Measurements from ENCODE around the gene RNASE1.
"Not testable (repeated sequence)": the region's sequence is repeated elsewhere in the genome, so short reads cannot be mapped to it uniquely, and the experiment has no call there.

The RNASE1 gene

DNA sequence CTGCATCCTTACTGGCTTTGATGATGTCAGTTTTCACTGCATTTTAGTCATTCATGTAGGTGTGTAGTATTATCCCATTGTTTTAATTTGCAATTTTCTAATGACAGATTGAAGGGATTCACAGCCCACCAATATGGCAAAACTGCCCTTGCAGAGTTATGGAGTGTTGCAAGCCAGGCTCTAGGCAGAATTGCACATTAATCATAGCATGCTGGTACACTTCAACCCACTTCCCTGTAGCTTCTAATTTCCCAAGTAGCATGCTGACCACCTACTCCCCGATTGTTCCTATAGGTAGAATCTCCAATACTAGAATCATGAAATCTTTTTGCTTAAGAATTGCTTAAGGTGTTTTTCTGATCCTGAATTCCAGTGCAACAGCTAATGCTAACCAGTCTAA is 26.7 kb downstream of the RNASE1 start:
- Histone ChIP-seq H3K4me1 (ENCODE audit: control insufficient read depth, insufficient read depth, low read length, poor library complexity, severe bottlenecking) (peaks cover 4% of the 10 kb centered on the region), H3K27me3 (replicated peaks; ENCODE audit: control insufficient read depth, insufficient read depth, low read length, poor library complexity, severe bottlenecking) (no peaks in the 10 kb centered on the region), H3K9me3 (ENCODE audit: control insufficient read depth, low read length) (no peaks in the 10 kb centered on the region), H3K36me3 (ENCODE audit: control insufficient read depth, insufficient read depth, low read length) (no peaks in the 10 kb centered on the region), H3K27ac (ENCODE audit: insufficient read depth, low read length, poor library complexity, severe bottlenecking) (no peak overlapping the region), H3K4me3 (ENCODE audit: insufficient read depth, low read depth, low read length, poor library complexity, severe bottlenecking) (no peak overlapping the region)
- no peak for DNase-seq

DNA sequence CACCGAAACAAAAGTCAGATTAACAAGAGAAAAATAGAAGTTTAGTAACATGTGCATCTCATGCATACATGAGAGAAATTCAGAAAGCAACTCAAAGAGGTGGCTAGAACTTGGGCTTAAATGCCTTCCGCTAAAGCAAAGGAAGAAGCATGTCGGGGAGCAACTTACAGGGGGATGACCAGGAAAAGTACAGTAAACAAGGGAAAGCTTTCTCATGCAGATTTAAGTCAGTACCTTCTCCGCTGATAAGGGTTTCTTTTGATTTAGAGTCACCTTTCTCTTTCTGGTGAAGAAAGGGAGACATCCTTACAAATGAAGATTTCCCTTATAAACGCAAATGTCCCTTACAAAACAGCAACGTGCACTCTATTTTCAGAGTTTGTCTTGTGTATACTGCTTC is 27.6 kb downstream of the RNASE1 start:
- Histone ChIP-seq H3K27ac (ENCODE audit: insufficient read depth, low read length, poor library complexity, severe bottlenecking) (no peak overlapping the region), H3K9me3 (ENCODE audit: control insufficient read depth, low read length) (no peaks in the 10 kb centered on the region), H3K27me3 (replicated peaks; ENCODE audit: control insufficient read depth, insufficient read depth, low read length, poor library complexity, severe bottlenecking) (no peaks in the 10 kb centered on the region), H3K4me1 (ENCODE audit: control insufficient read depth, insufficient read depth, low read length, poor library complexity, severe bottlenecking) (no peaks in the 10 kb centered on the region), H3K4me3 (ENCODE audit: insufficient read depth, low read depth, low read length, poor library complexity, severe bottlenecking) (no peak overlapping the region), H3K36me3 (ENCODE audit: control insufficient read depth, insufficient read depth, low read length) (no peaks in the 10 kb centered on the region)
- DNase-seq, result no peak

- Histone ChIP-seq H3K27me3 (replicated peaks; ENCODE audit: control insufficient read depth, insufficient read depth, low read length, poor library complexity, severe bottlenecking) (no peaks in the 10 kb centered on the region), H3K4me3 (ENCODE audit: insufficient read depth, low read depth, low read length, poor library complexity, severe bottlenecking) (no peak overlapping the region), H3K36me3 (ENCODE audit: control insufficient read depth, insufficient read depth, low read length) (no peaks in the 10 kb centered on the region), H3K27ac (ENCODE audit: insufficient read depth, low read length, poor library complexity, severe bottlenecking) (no peak overlapping the region), H3K4me1 (ENCODE audit: control insufficient read depth, insufficient read depth, low read length, poor library complexity, severe bottlenecking) (no peaks in the 10 kb centered on the region), H3K9me3 (ENCODE audit: control insufficient read depth, low read length) (no peaks in the 10 kb centered on the region)
- DNase-seq, result no peak
Measured at GRCh38 chr14:20774258-20774824, 28.3 kb downstream of the RNASE1 start.

GRCh38 chr14:20772650-20773049 is 30.0 kb downstream of the RNASE1 start:
- Histone ChIP-seq H3K36me3 (ENCODE audit: control insufficient read depth, insufficient read depth, low read length) (no peaks in the 10 kb centered on the region), H3K27ac (ENCODE audit: insufficient read depth, low read length, poor library complexity, severe bottlenecking) (no peak overlapping the region)

GRCh38 chr14:20769421-20769820 is 33.2 kb downstream of the RNASE1 start:
- no peak overlapping the region for H3K27ac ChIP-seq (ENCODE audit: insufficient read depth, low read length, poor library complexity, severe bottlenecking)
- H3K4me3 ChIP-seq (ENCODE audit: insufficient read depth, low read depth, low read length, poor library complexity, severe bottlenecking), result no peak overlapping the region
- no peaks in the 10 kb centered on the region for H3K9me3 ChIP-seq (ENCODE audit: control insufficient read depth, low read length)
- H3K4me1 ChIP-seq (ENCODE audit: control insufficient read depth, insufficient read depth, low read length, poor library complexity, severe bottlenecking), result no peaks in the 10 kb centered on the region
- no peaks in the 10 kb centered on the region for H3K27me3 ChIP-seq (replicated peaks; ENCODE audit: control insufficient read depth, insufficient read depth, low read length, poor library complexity, severe bottlenecking)
- DNase-seq, result no peak
- H3K36me3 ChIP-seq (ENCODE audit: control insufficient read depth, insufficient read depth, low read length), result no peaks in the 10 kb centered on the region

More at GRCh38 chr14:20772650-20773049, 30.0 kb downstream of the RNASE1 start:
- Histone ChIP-seq H3K9me3 (ENCODE audit: control insufficient read depth, low read length) (no peaks in the 10 kb centered on the region), H3K4me1 (ENCODE audit: control insufficient read depth, insufficient read depth, low read length, poor library complexity, severe bottlenecking) (no peaks in the 10 kb centered on the region), H3K4me3 (ENCODE audit: insufficient read depth, low read depth, low read length, poor library complexity, severe bottlenecking) (no peak overlapping the region), H3K27me3 (replicated peaks; ENCODE audit: control insufficient read depth, insufficient read depth, low read length, poor library complexity, severe bottlenecking) (no peaks in the 10 kb centered on the region)
- DNase-seq, result no peak

DNA sequence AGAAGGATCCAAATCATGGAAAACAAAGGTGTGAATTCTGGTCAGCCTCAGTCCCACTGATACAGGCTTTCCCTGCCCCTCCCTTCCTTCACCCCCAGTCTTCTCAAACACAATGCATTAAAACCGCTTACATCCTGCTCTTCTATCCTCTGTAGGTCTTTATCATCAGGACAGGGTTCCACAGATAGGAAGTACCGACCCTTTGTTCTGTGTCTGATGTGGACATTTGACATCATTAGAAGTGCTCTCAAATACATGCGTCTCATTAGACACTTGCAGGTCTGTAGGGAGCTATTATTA is 34.1 kb downstream of the RNASE1 start:
- Histone ChIP-seq H3K27ac (ENCODE audit: insufficient read depth, low read length, poor library complexity, severe bottlenecking) (no peak overlapping the region), H3K36me3 (ENCODE audit: control insufficient read depth, insufficient read depth, low read length) (no peaks in the 10 kb centered on the region), H3K9me3 (ENCODE audit: control insufficient read depth, low read length) (no peaks in the 10 kb centered on the region), H3K27me3 (replicated peaks; ENCODE audit: control insufficient read depth, insufficient read depth, low read length, poor library complexity, severe bottlenecking) (no peaks in the 10 kb centered on the region), H3K4me1 (ENCODE audit: control insufficient read depth, insufficient read depth, low read length, poor library complexity, severe bottlenecking) (no peaks in the 10 kb centered on the region), H3K4me3 (ENCODE audit: insufficient read depth, low read depth, low read length, poor library complexity, severe bottlenecking) (no peak overlapping the region)
- no peak for DNase-seq

- Histone ChIP-seq H3K4me3 (ENCODE audit: insufficient read depth, low read depth, low read length, poor library complexity, severe bottlenecking) (no peak overlapping the region), H3K27ac (ENCODE audit: insufficient read depth, low read length, poor library complexity, severe bottlenecking) (no peak overlapping the region), H3K27me3 (replicated peaks; ENCODE audit: control insufficient read depth, insufficient read depth, low read length, poor library complexity, severe bottlenecking) (no peaks in the 10 kb centered on the region), H3K4me1 (ENCODE audit: control insufficient read depth, insufficient read depth, low read length, poor library complexity, severe bottlenecking) (no peaks in the 10 kb centered on the region), H3K9me3 (ENCODE audit: control insufficient read depth, low read length) (no peaks in the 10 kb centered on the region), H3K36me3 (ENCODE audit: control insufficient read depth, insufficient read depth, low read length) (no peaks in the 10 kb centered on the region)
- no peak for DNase-seq
Measured at GRCh38 chr14:20760950-20761349, 41.7 kb downstream of the RNASE1 start.

DNA sequence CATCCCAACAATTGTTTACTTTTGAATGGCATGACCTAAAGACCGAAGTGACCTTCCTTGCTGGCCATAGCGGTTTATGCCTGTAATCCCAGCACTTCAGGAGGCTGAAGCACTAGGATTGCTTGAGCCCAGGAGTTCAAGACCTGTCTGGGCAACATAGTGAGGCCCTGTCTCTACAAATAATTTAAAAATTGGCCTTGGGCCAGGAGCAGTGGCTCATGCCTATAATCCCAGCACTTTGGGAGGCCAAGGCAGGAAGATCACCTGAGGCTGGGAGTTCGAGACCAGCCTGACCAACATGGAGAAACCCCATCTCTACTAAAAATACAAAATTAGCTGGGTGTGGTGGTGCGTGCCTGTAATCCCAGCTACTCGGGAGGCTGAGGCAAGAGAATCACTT is 43.2 kb downstream of the RNASE1 start:
- not testable (repeated sequence) for H3K27me3 ChIP-seq (replicated peaks; ENCODE audit: control insufficient read depth, insufficient read depth, low read length, poor library complexity, severe bottlenecking); H3K4me1 ChIP-seq (ENCODE audit: control insufficient read depth, insufficient read depth, low read length, poor library complexity, severe bottlenecking); H3K36me3 ChIP-seq (ENCODE audit: control insufficient read depth, insufficient read depth, low read length); H3K4me3 ChIP-seq (ENCODE audit: insufficient read depth, low read depth, low read length, poor library complexity, severe bottlenecking); DNase-seq; H3K9me3 ChIP-seq (ENCODE audit: control insufficient read depth, low read length); H3K27ac ChIP-seq (ENCODE audit: insufficient read depth, low read length, poor library complexity, severe bottlenecking)

DNA sequence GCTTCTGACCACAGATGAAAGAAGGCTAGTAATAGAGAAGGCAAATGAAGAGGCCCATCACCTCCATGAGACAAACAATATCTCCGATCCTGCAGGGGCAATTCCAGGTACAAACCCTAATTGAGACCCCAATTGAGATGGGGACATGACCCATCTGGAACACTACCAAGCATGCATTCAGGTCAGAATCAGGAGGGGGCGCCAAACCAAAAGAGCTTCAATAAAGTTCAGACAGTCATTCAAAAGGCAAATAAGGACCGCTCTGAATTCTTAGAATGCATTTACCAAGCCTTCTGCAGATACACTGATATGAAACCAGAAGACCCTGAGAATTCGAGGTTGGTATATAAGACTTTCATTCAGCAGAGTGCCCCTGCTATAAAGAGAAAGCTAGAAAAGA is 44.7 kb downstream of the RNASE1 start:
- no peaks in the 10 kb centered on the region for H3K9me3 ChIP-seq (ENCODE audit: control insufficient read depth, low read length)
- no peaks in the 10 kb centered on the region for H3K27me3 ChIP-seq (replicated peaks; ENCODE audit: control insufficient read depth, insufficient read depth, low read length, poor library complexity, severe bottlenecking)
- no peak overlapping the region for H3K4me3 ChIP-seq (ENCODE audit: insufficient read depth, low read depth, low read length, poor library complexity, severe bottlenecking)
- H3K27ac ChIP-seq (ENCODE audit: insufficient read depth, low read length, poor library complexity, severe bottlenecking), result no peak overlapping the region
- H3K36me3 ChIP-seq (ENCODE audit: control insufficient read depth, insufficient read depth, low read length), result no peaks in the 10 kb centered on the region
- no peaks in the 10 kb centered on the region for H3K4me1 ChIP-seq (ENCODE audit: control insufficient read depth, insufficient read depth, low read length, poor library complexity, severe bottlenecking)
- peak in 1 of 3 donors; percentile 8 for DNase-seq

DNA sequence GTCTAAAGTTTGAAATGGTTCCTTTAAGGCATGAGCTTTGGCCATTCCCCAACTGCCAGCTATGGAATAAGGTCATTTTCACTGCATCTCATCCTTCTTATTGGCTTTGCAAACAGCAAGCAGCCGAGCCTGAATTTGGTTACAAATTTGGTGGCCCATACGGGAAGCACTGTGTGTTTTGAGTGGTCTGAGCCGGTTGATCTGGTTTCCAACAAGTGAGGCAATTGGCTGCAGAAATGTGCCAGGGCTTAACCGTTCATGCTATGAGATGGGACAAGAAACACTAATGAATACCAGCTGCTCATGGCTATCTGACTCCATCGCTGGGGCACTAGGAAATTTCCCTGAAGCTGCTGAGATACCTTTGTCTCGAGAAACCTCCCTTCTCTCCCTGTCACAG is 47.6 kb downstream of the RNASE1 start:
- no peak overlapping the region for H3K4me3 ChIP-seq (ENCODE audit: insufficient read depth, low read depth, low read length, poor library complexity, severe bottlenecking)
- no peaks in the 10 kb centered on the region for H3K36me3 ChIP-seq (ENCODE audit: control insufficient read depth, insufficient read depth, low read length)
- no peak for DNase-seq
- no peaks in the 10 kb centered on the region for H3K4me1 ChIP-seq (ENCODE audit: control insufficient read depth, insufficient read depth, low read length, poor library complexity, severe bottlenecking)
- H3K9me3 ChIP-seq (ENCODE audit: control insufficient read depth, low read length), result peaks cover 8% of the 10 kb centered on the region
- no peaks in the 10 kb centered on the region for H3K27me3 ChIP-seq (replicated peaks; ENCODE audit: control insufficient read depth, insufficient read depth, low read length, poor library complexity, severe bottlenecking)
- no peak overlapping the region for H3K27ac ChIP-seq (ENCODE audit: insufficient read depth, low read length, poor library complexity, severe bottlenecking)

DNA sequence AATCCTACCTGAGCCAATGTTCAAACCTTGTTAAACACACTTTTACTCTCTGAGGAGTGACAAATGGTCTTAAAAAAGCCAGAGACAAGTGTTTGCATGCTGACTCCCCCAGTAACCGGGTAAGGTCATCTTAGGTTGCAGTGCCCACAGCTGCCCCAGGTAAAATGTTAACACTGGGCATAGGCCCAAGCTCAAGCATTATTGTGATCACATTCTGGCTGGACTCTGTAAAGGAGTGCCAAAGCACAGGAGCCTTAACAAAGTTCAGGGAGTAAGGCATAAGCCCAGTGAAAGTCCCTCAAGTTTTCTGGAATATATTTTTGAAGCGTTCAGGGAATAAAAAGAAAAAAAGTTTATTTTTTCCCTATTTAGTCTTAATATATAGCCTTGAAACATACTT is 48.3 kb downstream of the RNASE1 start:
- Histone ChIP-seq H3K36me3 (ENCODE audit: control insufficient read depth, insufficient read depth, low read length) (no peaks in the 10 kb centered on the region), H3K27me3 (replicated peaks; ENCODE audit: control insufficient read depth, insufficient read depth, low read length, poor library complexity, severe bottlenecking) (no peaks in the 10 kb centered on the region), H3K27ac (ENCODE audit: insufficient read depth, low read length, poor library complexity, severe bottlenecking) (no peak overlapping the region), H3K4me1 (ENCODE audit: control insufficient read depth, insufficient read depth, low read length, poor library complexity, severe bottlenecking) (no peaks in the 10 kb centered on the region), H3K4me3 (ENCODE audit: insufficient read depth, low read depth, low read length, poor library complexity, severe bottlenecking) (no peak overlapping the region), H3K9me3 (ENCODE audit: control insufficient read depth, low read length) (peaks cover 8% of the 10 kb centered on the region)
- DNase-seq, result no peak
